Lung (tissue), 12 donors: ENCODE data around the gene ADAMTS17. TPM values are rescaled to one million over a fixed set of nuclear protein-coding genes. Genes with fewer than 3 reads are reported as not detected.

Experiments
- ATAC-seq: fragments of 200-7000 bp; cut with Tn5 transposase; one replicate; pipeline ENCODE4 v1.9.1; 2020; ENCODE audit warnings: moderate number of reproducible peaks; ENCODE audit not compliant: insufficient read depth, low FRiP score
- DNase-seq, 3 donors: peaks; one replicate each; pipeline ENCODE4 v3.0.0-alpha.2; 2013 to 2017
- H3K27ac ChIP-seq, 2 donors: one replicate each; pipeline ENCODE4 v1.5.1; 2013; ENCODE audit warnings: mild to moderate bottlenecking in 2 of 2, moderate library complexity in 2 of 2, control low read depth in 1 of 2, inconsistent platforms in 1 of 2, low read depth in 1 of 2, low read length in 1 of 2
- H3K27me3 ChIP-seq, 3 donors: one replicate each; pipeline ENCODE4 v1.5.1; 2013; ENCODE audit warnings: low read length in 2 of 3; ENCODE audit not compliant: control insufficient read depth in 3 of 3, insufficient read depth in 3 of 3
- H3K36me3 ChIP-seq, 4 donors: one replicate each; pipeline ENCODE4 v1.5.1; 2013; ENCODE audit warnings: low read length in 4 of 4, mild to moderate bottlenecking in 1 of 4, moderate library complexity in 1 of 4; ENCODE audit not compliant: control insufficient read depth in 4 of 4, insufficient read depth in 4 of 4
- H3K4me1 ChIP-seq, 5 donors: one replicate each; pipeline ENCODE4 v1.5.1; 2013; ENCODE audit warnings: low read length in 5 of 5, mild to moderate bottlenecking in 2 of 5, moderate library complexity in 1 of 5; ENCODE audit not compliant: control insufficient read depth in 5 of 5, insufficient read depth in 5 of 5
- H3K4me3 ChIP-seq: one replicate; pipeline ENCODE4 v1.5.1; 2013; ENCODE audit warnings: mild to moderate bottlenecking, control low read depth, moderate library complexity
- H3K9ac ChIP-seq, 2 donors: one replicate each; pipeline ENCODE4 v1.5.1; 2013; ENCODE audit warnings: low read length in 2 of 2, control low read depth in 1 of 2; ENCODE audit not compliant: insufficient read depth in 1 of 2
- H3K9me3 ChIP-seq, 4 donors: one replicate each; pipeline ENCODE4 v1.5.1; 2013; ENCODE audit warnings: low read length in 3 of 4, mild to moderate bottlenecking in 1 of 4, moderate library complexity in 1 of 4; ENCODE audit not compliant: control insufficient read depth in 4 of 4, insufficient read depth in 3 of 4
- WGBS, 2 donors: extraction: QIAGEN DNeasy Blood & Tissue Kit; methylation state at CpG; one replicate each; pipeline ENCODE4 v1.1.7; 2013; 5-methylcytosine and 5-hydroxymethylcytosine counted together
- polyA plus RNA-seq, 2 donors: library from polyadenylated mRNA; stranded (reverse); fragments of 200-250 nt; gene quantifications; one replicate each; pipeline ENCODE4 v1.2.1, GENCODE V29; 2013
- total RNA-seq, 2 donors: library from RNA; depleted of rRNA in 1 of 2; stranded (reverse); fragments of >200 nt in 1 of 2; gene quantifications; one replicate each; pipeline ENCODE4 v1.2.1, GENCODE V29; 2014 to 2021
- TF ChIP-seq, protein P1 (sequence below): IDR thresholded peaks from 2 replicates; pipeline ENCODE4 v1.5.1; 2012; ENCODE audit warnings: mild to moderate bottlenecking; ENCODE audit errors: control extremely low read depth, extremely low read depth
- donor health status: control.
- donor health status: control.
- donor health status: Bipolar disorder and iron deficiency.
- donor health status: healthy.
- donor health status: DM: yes; HTN: yes; CAD: no.

ADAMTS17 gene
- total and polyA plus RNA-seq, 4 donors = 0.47 to 6.6 (median 2.2) TPM

DNA sequence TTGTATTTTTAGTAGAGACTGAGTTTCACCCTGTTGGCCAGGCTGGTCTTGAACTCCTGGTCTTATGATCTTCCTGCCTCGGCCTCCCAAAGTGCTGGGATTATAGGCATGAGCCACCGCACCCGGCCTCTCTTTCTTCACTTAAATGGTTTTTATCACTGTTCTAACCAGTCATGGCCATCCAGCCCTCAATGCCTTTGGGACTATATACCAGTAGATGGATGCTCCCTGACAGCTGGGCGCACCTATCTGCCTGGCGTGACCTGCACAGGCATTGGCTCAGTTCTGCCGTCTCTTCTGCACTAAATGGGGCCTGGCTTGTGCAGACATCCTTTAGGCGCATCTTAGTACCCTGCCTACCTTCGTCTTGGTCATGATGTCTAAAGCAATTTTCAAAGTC, 233.4 kb downstream of the ADAMTS17 start:
- DNase-seq (no peak), ATAC-seq (no peak)
- H3K4me1 ChIP-seq = peaks cover 0 to 21% (median 12%) of the 10 kb centered on the region in 5 donors
- TF ChIP-seq, protein P1, sequence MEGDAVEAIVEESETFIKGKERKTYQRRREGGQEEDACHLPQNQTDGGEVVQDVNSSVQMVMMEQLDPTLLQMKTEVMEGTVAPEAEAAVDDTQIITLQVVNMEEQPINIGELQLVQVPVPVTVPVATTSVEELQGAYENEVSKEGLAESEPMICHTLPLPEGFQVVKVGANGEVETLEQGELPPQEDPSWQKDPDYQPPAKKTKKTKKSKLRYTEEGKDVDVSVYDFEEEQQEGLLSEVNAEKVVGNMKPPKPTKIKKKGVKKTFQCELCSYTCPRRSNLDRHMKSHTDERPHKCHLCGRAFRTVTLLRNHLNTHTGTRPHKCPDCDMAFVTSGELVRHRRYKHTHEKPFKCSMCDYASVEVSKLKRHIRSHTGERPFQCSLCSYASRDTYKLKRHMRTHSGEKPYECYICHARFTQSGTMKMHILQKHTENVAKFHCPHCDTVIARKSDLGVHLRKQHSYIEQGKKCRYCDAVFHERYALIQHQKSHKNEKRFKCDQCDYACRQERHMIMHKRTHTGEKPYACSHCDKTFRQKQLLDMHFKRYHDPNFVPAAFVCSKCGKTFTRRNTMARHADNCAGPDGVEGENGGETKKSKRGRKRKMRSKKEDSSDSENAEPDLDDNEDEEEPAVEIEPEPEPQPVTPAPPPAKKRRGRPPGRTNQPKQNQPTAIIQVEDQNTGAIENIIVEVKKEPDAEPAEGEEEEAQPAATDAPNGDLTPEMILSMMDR = no peak
- H3K9ac ChIP-seq = no peak overlapping the region
- no peak overlapping the region for H3K27ac ChIP-seq
- H3K4me3 ChIP-seq = no peak overlapping the region
- 95 to 97% methylated on average over 8 of the region's 8 CpGs for WGBS, 2 donors
- no peaks in the 10 kb centered on the region for H3K27me3 ChIP-seq
- peaks cover 0 to 3% (median 0%) of the 10 kb centered on the region in 4 donors for H3K9me3 ChIP-seq
- no peaks in the 10 kb centered on the region for H3K36me3 ChIP-seq

DNA sequence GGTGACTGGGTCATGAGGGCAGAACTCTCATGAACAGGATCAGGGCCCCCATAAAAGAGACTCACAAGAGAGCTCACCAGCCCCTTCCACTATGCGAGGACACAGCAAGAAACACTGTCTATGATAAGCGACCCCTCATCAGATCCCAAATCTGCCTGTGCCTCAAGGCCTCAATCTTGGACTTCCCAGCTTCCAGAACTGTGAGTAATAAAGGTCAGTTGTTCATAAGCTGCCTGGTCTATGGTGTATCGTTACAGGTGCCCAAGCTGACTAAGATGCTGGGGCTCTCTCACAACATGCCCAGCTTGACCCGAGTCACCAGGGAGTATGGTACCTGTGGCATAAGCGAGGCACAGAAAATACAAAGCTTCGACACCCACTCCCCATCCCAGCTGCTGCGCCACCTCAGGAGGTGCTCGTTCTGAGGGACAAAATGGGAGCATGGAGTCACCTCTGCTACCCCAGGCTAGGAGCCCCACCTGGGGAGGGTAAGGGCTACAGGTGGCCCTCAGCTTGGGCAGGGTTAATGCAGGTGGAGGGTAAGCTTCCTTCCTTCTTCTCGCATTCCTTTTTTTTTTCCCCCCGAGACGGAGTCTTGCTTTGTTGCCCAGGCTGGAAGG, 234.1 kb downstream of the ADAMTS17 start:
- DNase-seq = no peak
- H3K27ac ChIP-seq = no peak overlapping the region
- H3K9me3 ChIP-seq = peaks cover 0 to 3% (median 0%) of the 10 kb centered on the region in 4 donors
- TF ChIP-seq, protein P1 = no peak
- H3K27me3 ChIP-seq = no peaks in the 10 kb centered on the region
- ATAC-seq = no peak
- WGBS, 2 donors = 95% methylated on average over 11 of the region's 11 CpGs
- H3K4me1 ChIP-seq = peaks cover 0 to 18% (median 12%) of the 10 kb centered on the region in 5 donors
- H3K9ac ChIP-seq = no peak overlapping the region
- H3K36me3 ChIP-seq = no peaks in the 10 kb centered on the region
- H3K4me3 ChIP-seq = no peak overlapping the region

DNA sequence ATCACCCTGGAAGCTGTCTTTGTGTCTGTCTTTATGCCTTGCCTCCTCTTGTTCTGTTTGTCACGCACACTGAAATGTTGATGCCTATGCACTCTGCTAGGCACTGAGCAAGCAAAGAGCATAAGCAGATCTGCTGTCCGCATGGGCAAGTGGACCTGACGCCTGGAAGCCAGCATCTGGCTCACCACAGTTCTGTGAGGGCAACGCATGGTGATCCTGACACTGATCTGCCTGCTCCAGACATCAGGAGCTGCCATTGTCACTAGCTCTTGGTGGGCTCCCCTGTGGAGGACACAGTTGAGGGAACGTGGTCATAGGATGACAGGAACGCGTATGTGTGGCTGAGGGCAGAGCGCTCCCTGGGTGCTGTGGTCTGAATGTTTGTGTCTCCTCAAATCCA, 234.6 kb downstream of the ADAMTS17 start:
- DNase-seq = no peak
- H3K36me3 ChIP-seq = no peaks in the 10 kb centered on the region
- peaks cover 0 to 5% (median 0%) of the 10 kb centered on the region in 4 donors for H3K9me3 ChIP-seq
- 92 to 94% methylated on average over 8 of the region's 8 CpGs for WGBS, 2 donors
- TF ChIP-seq, protein P1 = no peak
- peaks cover 0 to 15% (median 11%) of the 10 kb centered on the region in 5 donors for H3K4me1 ChIP-seq
- no peak overlapping the region for H3K9ac ChIP-seq
- H3K27me3 ChIP-seq = no peaks in the 10 kb centered on the region
- ATAC-seq = no peak
- H3K27ac ChIP-seq = no peak overlapping the region
- H3K4me3 ChIP-seq = no peak overlapping the region

DNA sequence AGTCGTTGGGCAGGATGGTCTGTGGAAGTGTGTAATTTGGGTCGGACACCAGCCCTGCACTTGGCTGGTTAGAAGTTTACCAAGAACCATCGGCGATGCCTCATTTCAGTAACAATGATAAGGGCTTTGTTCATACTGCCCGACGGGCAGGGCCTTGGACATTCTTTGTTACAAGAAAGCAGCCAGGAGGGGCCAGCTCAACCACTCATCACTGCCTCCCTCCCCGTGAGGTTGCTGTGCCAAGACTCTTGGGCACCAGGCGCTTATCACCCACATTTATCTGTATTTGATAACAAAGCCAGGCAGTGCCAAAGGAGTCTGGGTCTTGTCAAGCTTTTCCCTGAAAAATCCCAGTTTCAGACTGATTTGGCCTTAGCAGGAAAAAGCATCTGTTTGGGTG, 235.0 kb downstream of the ADAMTS17 start:
- DNase-seq (no peak), ATAC-seq (no peak)
- H3K36me3 ChIP-seq = no peaks in the 10 kb centered on the region
- peaks cover 0 to 5% (median 0%) of the 10 kb centered on the region in 4 donors for H3K9me3 ChIP-seq
- H3K4me1 ChIP-seq = peaks cover 0 to 11% (median 9%) of the 10 kb centered on the region in 5 donors
- no peak overlapping the region for H3K9ac ChIP-seq
- no peaks in the 10 kb centered on the region for H3K27me3 ChIP-seq
- no peak overlapping the region for H3K4me3 ChIP-seq
- TF ChIP-seq, protein P1 = no peak
- WGBS, 2 donors = 68 to 91% methylated on average over 8 of the region's 8 CpGs
- H3K27ac ChIP-seq = no peak overlapping the region
